ENCODE data around the gene PRR36. TPM values are rescaled to one million over a fixed set of nuclear protein-coding genes. Genes with fewer than 3 reads are reported as not detected.

PRR36 gene
- total RNA-seq, 4 donors from 2014 or later = 0.16 TPM; not detected in 3

DNA sequence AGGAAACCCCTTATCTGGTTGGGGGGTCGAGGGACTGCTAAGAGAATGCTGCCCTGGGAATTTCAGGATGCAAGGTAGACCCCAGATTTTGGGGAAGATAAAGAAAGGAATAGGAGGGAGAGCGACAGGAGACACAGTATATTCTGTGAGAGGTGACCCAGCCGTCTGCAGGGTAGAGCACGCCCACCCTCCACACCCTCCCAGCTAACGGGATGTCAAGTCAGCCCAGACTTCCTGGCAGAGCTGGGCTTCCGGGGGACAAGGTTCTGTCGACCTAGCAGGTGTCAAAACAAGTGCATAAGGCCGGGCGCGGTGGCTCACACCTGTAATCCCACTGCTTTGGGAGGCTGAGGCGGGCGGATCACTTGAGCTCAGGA is 695 bp upstream of the PRR36 start:
- no peak overlapping the region for H3K27ac ChIP-seq
- intact Hi-C loops (cut with DNase I; ENCODE audit: low total_unique reads) = loop anchor here (5.0 kb wide), 1 partner anchor 1413 kb away; the partner anchor contains the start of gene CRB3
- DNase-seq = no peak
- peaks cover 52% of the 10 kb centered on the region for H3K27me3 ChIP-seq
- H3K36me3 ChIP-seq = no peaks in the 10 kb centered on the region
- peaks cover 11 to 33% (median 26%) of the 10 kb centered on the region in 4 donors for H3K4me1 ChIP-seq
- TF ChIP-seq POLR2AphosphoS5 (IDR thresholded peaks at IDR 0.05) (no peak), EP300 (IDR thresholded peaks at IDR 0.05; ENCODE audit: low read depth) (no peak), POLR2A (IDR thresholded peaks at IDR 0.05) (no peak)
- TF ChIP-seq, protein P1, sequence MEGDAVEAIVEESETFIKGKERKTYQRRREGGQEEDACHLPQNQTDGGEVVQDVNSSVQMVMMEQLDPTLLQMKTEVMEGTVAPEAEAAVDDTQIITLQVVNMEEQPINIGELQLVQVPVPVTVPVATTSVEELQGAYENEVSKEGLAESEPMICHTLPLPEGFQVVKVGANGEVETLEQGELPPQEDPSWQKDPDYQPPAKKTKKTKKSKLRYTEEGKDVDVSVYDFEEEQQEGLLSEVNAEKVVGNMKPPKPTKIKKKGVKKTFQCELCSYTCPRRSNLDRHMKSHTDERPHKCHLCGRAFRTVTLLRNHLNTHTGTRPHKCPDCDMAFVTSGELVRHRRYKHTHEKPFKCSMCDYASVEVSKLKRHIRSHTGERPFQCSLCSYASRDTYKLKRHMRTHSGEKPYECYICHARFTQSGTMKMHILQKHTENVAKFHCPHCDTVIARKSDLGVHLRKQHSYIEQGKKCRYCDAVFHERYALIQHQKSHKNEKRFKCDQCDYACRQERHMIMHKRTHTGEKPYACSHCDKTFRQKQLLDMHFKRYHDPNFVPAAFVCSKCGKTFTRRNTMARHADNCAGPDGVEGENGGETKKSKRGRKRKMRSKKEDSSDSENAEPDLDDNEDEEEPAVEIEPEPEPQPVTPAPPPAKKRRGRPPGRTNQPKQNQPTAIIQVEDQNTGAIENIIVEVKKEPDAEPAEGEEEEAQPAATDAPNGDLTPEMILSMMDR (IDR thresholded peaks at IDR 0.05) = no peak
- peak overlapping the region in 1 of 4 donors; percentile 27 for H3K4me3 ChIP-seq
- WGBS, 2 donors (ENCODE audit: low coverage in 1 of 2) = 33% methylated on average over 12 of the region's 12 CpGs; no CpG with 5 or more reads in 1 of the 2 donors
- no peaks in the 10 kb centered on the region for H3K9me3 ChIP-seq
- in situ Hi-C loops (cut with MboI; ENCODE audit: low pct_ligation_motif_present in 1 of 4, low pct_unique_long_range_greater_than_20kb in 1 of 4, low sequenced_read_pairs in 3 of 4) = no loop called here

DNA sequence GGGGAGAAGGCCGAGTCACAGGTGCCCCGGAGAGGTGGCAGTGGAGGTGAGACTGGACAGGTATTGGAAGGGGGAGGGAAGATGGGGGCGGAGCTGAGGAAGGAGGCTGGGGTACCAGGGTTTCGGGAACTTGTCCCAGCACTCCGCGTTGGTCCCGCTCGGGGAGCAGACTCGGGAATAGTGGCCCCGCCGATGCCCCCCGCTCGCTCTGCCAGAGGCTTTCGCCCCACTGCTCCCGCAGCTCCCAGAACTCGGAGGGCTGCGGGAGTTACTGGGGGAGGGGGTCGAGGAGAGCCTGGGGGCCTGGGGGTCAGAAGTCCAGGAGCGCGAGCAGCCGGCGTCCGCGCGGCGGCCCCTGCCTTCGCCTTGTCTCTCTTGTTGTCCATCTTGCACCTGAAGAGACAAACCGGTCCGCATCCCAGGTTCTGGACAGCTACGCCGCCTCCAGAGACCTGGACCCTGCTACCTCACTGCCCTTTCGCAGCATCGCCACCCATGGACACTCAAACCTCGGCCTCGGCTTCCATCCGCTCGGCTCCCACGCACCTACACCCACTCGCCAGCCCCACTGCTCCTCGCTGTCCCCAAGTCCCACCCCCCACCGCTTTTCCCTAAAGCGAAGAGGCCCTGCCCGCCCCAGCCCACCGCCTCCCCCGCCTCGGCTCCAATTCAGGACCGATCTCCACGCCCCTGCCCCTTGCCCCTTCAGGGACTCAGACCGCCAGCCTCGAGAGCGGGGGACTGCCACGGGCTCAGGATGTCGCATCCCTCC is 700 bp downstream of the PRR36 start:
- no peak overlapping the region for H3K27ac ChIP-seq

DNA sequence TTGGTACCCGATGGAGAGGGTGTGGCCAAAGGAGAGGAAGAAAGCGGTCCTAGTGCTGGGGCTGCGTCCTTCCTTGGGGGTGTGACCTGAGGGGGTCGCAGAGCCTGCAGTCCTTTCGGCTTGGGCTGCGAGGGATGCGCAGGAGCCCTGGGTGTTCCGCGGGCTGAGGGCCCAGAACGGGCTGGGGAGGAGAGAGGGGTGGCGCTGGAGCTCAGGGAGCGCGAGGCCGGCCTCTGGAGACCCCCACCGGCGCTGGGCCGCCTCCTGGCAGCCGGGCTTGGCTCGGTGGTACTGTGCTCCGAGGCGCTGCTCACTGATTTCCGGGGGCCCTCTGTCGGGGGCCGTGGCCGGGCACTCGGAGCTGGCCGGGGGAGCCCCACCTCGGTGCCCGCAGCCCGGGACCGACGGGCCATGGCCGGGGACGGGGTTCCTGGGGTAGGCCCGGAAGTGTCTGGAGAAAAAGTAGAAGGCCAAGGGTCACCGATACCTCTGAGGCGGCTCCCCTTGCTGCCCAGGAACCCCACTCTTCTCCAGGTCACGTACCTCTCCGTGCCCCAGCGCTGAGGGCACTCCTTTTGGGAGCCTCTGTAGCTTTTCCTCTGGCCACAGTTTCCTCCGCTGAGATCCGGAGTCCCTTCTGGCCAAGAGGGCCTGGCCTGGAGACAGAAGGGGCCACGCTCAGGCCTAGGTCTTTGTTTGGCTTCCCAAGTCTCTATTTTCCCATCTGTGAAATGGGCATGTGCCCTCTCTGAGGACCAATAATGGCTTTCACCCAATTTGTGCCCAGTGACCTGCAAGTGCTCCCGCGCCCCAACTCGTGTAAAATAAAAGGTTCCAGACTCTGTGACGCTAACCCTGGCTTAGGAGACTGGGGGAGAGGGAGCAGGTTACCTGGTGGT is 1.6 kb downstream of the PRR36 start:
- intact Hi-C loops (cut with DNase I; ENCODE audit: low total_unique reads) = loop anchor here (5.0 kb wide), 1 partner anchor 1410 kb away; the partner anchor contains the start of gene CRB3
- H3K4me3 ChIP-seq = peak overlapping the region in 1 of 4 donors; percentile 28
- H3K9me3 ChIP-seq = no peaks in the 10 kb centered on the region
- H3K36me3 ChIP-seq = no peaks in the 10 kb centered on the region
- DNase-seq = no peak
- H3K27ac ChIP-seq = no peak overlapping the region
- in situ Hi-C loops (cut with MboI; ENCODE audit: low pct_ligation_motif_present in 1 of 4, low pct_unique_long_range_greater_than_20kb in 1 of 4, low sequenced_read_pairs in 3 of 4) = no loop called here
- WGBS, 2 donors (ENCODE audit: low coverage in 1 of 2) = 60 to 100% methylated on average over 1 to 39 of the region's 47 CpGs
- peaks cover 62% of the 10 kb centered on the region for H3K27me3 ChIP-seq
- H3K4me1 ChIP-seq = peaks cover 18 to 51% (median 43%) of the 10 kb centered on the region in 4 donors
- TF ChIP-seq EP300 (IDR thresholded peaks at IDR 0.05; ENCODE audit: low read depth) (no peak), POLR2AphosphoS5 (IDR thresholded peaks at IDR 0.05) (no peak)

More for the DNA sequence above, 700 bp downstream of the PRR36 start:
- no peak for DNase-seq
- H3K27me3 ChIP-seq = peaks cover 53% of the 10 kb centered on the region
- no peaks in the 10 kb centered on the region for H3K9me3 ChIP-seq
- peaks cover 15 to 47% (median 40%) of the 10 kb centered on the region in 4 donors for H3K4me1 ChIP-seq
- WGBS, 2 donors (ENCODE audit: low coverage in 1 of 2) = 38 to 42% methylated on average over 10 to 46 of the region's 53 CpGs
- H3K36me3 ChIP-seq = no peaks in the 10 kb centered on the region
- TF ChIP-seq POLR2AphosphoS5 (IDR thresholded peaks at IDR 0.05) = no peak
- TF ChIP-seq, protein P1 (IDR thresholded peaks at IDR 0.05) = no peak
- no peak for TF ChIP-seq EP300 (IDR thresholded peaks at IDR 0.05; ENCODE audit: low read depth)
- no peak for TF ChIP-seq POLR2A (IDR thresholded peaks at IDR 0.05)
- intact Hi-C loops (cut with DNase I; ENCODE audit: low total_unique reads) (loop anchor here (5.0 kb wide), 1 partner anchor 1411 kb away; the partner anchor contains the start of gene CRB3), in situ Hi-C loops (cut with MboI; ENCODE audit: low pct_ligation_motif_present in 1 of 4, low pct_unique_long_range_greater_than_20kb in 1 of 4, low sequenced_read_pairs in 3 of 4) (no loop called here)
- peak overlapping the region in 2 of 4 donors; percentile 25 to 27 for H3K4me3 ChIP-seq

DNA sequence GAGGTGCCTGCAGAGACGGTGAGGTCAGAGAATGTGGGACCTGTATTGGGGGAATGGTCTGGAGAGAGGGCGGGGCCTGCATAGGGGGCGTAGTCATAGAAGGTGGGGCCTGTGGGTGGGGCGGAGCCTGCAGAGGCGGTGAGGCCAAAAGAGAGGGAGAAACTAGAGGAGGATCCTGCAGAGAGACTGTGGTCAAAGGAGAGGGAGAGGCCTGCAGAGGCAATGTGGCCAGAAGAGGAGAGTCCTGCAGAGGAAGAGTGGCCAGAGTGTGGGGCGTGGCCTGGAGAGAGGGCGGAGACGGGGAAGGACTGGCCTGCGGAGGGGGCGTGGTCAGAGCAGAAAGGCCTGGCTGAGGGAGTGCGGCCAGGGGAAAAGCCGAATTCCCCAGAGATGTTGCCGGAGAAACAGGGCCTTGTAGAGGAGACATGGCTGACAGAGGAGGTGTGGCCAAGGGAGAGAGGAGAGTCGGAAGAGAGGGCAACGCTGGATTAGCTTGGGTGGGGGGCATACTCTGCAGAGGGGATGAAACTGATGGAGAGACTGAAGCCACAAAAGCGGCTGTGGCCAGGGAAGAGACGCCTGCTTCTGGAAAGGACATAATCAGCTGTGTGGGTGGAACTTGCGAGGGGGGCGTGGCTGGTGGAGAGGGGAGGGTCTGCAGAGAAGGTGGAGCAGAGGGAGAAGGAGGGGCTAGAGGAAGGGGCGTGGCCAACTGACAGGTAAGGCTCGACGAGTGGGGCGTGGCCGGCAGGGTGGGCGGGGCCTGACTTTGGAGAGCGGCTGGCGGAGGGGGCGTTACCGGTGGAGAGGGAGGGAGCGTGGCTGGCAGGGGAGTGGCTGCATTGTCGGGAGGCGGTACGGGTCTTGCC is 2.5 kb downstream of the PRR36 start:
- WGBS, 2 donors (ENCODE audit: low coverage in 1 of 2) = 5 to 6% methylated on average over 7 to 33 of the region's 33 CpGs
- Histone ChIP-seq H3K9me3 (no peaks in the 10 kb centered on the region), H3K36me3 (no peaks in the 10 kb centered on the region), H3K27me3 (peaks cover 67% of the 10 kb centered on the region), H3K4me3 (peak overlapping the region in 2 of 4 donors; percentile 9 to 28), H3K4me1 (peaks cover 18 to 51% (median 43%) of the 10 kb centered on the region in 4 donors), H3K27ac (peak overlapping the region; percentile 27 to 77 (median 55))
- intact Hi-C loops (cut with DNase I; ENCODE audit: low total_unique reads) (loop anchor here (5.0 kb wide), 1 partner anchor 1409 kb away; the partner anchor contains the start of gene CRB3), in situ Hi-C loops (cut with MboI; ENCODE audit: low pct_ligation_motif_present in 1 of 4, low pct_unique_long_range_greater_than_20kb in 1 of 4, low sequenced_read_pairs in 3 of 4) (no loop called here)
- peak; percentile 93 for DNase-seq
- TF ChIP-seq, protein P1 (IDR thresholded peaks at IDR 0.05) = no peak
- TF ChIP-seq EP300 (IDR thresholded peaks at IDR 0.05; ENCODE audit: low read depth) = no peak
- no peak for TF ChIP-seq POLR2AphosphoS5 (IDR thresholded peaks at IDR 0.05)
- TF ChIP-seq POLR2A (IDR thresholded peaks at IDR 0.05) = no peak
